ENCODE results near the gene TNRC18.
A peak's percentile ranks its signal among the peaks of the same experiment; 100 is the strongest.

Gene TNRC18

DNA sequence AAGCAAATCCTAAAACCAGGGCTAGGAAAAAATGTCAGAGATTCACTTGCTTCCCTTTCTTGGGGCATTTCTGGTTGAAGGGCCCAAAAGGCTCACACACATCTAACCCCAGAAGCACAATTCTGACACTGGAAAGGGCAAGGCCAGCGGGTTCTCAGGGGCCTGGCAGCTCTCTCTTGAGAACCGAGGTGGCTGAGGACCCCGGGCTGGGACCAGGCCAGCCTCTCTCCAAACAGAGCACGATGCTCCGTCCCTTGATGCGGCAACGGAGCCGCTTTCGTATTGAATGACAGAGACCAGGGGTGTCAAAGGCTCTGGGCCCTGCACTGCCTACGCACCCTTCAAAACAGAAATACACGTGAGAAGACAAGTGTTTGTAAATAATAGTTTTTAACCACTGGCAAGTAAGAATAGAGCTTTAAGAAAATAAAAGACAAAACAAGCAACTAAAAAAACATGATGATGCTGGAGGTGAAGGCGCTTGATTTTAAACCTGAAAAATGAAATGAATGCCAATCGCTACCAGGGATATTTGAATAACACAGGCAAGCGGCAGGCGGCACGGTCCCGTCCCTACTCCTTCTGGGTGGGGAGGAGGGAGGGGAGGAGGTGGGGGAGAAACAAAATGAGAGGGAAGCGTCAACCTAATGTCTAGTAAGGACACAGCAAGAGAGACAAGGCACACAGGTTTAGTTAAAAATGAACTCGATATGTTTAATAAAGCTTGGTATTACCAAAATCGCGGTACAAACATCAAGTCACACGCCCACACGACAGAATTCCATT lies 72.8 kb downstream of the TNRC18 start:
- Histone ChIP-seq H3K27me3 (ENCODE audit: control insufficient read depth in 1 of 2, insufficient read depth in 2 of 2, low read length in 2 of 2) (no peaks in the 10 kb centered on the region), H3K36me3 (ENCODE audit: insufficient read depth, low read length) (peaks cover 24% of the 10 kb centered on the region), H3K4me3 (ENCODE audit: low read depth in 1 of 2, low read length in 2 of 2) (no peak overlapping the region), H3K9ac (ENCODE audit: low read length) (no peak overlapping the region), H3K27ac (ENCODE audit: low read depth, low read length) (peak overlapping the region; percentile 63), H3K4me1 (ENCODE audit: insufficient read depth, low read length) (peaks cover 57% of the 10 kb centered on the region), H3K9me3 (ENCODE audit: low read length) (no peaks in the 10 kb centered on the region)

DNA sequence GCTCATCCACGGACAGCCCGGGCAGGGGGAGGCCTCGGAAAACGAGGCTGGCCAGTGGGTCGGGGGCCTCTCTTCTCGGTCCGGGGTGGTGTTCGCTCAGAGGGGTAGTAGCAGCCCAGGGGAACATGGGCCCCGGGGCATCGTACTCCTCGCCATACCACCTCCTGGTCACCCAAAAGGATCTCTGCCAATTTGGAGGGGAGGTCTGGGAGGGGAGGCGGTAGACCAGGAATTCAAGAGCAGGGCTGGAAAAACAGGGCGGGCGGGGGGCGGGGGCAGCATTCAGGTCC lies 73.5 kb downstream of the TNRC18 start:
- H3K9me3 ChIP-seq (ENCODE audit: low read length) = no peaks in the 10 kb centered on the region
- H3K27ac ChIP-seq (ENCODE audit: low read depth, low read length) = peak overlapping the region; percentile 63
- peaks cover 50% of the 10 kb centered on the region for H3K4me1 ChIP-seq (ENCODE audit: insufficient read depth, low read length)
- H3K36me3 ChIP-seq (ENCODE audit: insufficient read depth, low read length) = peaks cover 24% of the 10 kb centered on the region
- H3K4me3 ChIP-seq (ENCODE audit: low read depth in 1 of 2, low read length in 2 of 2) = no peak overlapping the region
- no peaks in the 10 kb centered on the region for H3K27me3 ChIP-seq (ENCODE audit: control insufficient read depth in 1 of 2, insufficient read depth in 2 of 2, low read length in 2 of 2)
- no peak overlapping the region for H3K9ac ChIP-seq (ENCODE audit: low read length)

DNA sequence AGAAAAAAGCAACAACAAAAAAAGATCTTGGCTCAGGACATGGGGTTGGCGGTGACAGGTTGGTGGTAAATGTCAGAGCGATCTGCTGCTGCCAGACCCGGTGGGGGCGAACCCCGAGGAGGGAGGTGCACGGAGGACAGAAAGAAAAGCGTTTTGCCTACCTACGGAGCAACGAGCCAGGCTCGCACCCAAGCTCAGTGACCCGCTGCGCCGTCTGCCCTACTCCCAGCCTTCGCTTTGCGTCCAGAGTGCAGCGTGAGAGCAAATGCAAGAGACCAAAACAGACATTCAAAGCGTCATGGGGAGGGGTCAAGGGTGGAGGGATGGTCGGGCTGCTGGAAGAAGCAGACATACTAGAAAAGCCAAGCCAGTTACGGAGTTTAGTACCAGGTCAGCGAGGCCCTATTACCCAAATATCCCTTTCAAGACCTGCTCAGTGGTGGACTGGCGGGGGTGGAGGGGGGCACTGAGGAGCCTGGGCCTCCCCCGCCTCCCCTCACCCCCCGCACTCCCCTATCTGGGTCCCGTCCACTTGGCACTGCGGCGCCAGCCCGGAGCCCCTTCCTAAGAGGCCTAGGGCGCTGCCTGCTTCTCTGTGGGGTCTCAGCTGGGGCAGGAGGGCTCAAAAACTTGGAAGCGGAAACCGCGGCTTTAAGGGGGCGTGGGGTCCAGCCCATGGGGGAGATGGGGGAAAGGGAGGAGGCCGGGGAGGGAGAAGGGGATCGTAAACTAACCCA lies 74.0 kb downstream of the TNRC18 start:
- H3K27ac ChIP-seq (ENCODE audit: low read depth, low read length) = peak overlapping the region; percentile 63
- H3K9me3 ChIP-seq (ENCODE audit: low read length) = no peaks in the 10 kb centered on the region
- no peak overlapping the region for H3K4me3 ChIP-seq (ENCODE audit: low read depth in 1 of 2, low read length in 2 of 2)
- no peak overlapping the region for H3K9ac ChIP-seq (ENCODE audit: low read length)
- H3K27me3 ChIP-seq (ENCODE audit: control insufficient read depth in 1 of 2, insufficient read depth in 2 of 2, low read length in 2 of 2) = no peaks in the 10 kb centered on the region
- peaks cover 29% of the 10 kb centered on the region for H3K36me3 ChIP-seq (ENCODE audit: insufficient read depth, low read length)
- peaks cover 45% of the 10 kb centered on the region for H3K4me1 ChIP-seq (ENCODE audit: insufficient read depth, low read length)

DNA sequence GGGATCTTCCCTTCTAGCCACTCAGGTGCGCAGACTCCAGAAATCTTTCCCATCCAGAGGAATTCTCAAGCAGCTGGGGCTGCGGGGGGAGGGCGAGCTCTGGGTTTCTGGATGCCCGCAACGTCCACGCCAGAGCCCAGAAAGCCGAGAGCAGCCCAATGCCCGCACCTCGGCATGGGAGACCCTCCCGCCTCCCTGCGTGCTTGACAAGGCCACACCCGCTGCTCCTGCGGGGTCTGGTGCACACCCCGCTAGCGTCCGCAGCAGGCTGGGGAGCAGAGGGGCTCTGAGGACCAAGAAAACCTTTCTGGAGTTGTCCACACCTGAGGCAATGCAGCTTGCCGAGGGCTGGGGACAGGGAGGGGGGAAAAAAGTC lies 74.6 kb downstream of the TNRC18 start:
- peaks cover 36% of the 10 kb centered on the region for H3K36me3 ChIP-seq (ENCODE audit: insufficient read depth, low read length)
- H3K9ac ChIP-seq (ENCODE audit: low read length) = no peak overlapping the region
- no peaks in the 10 kb centered on the region for H3K27me3 ChIP-seq (ENCODE audit: control insufficient read depth in 1 of 2, insufficient read depth in 2 of 2, low read length in 2 of 2)
- peaks cover 39% of the 10 kb centered on the region for H3K4me1 ChIP-seq (ENCODE audit: insufficient read depth, low read length)
- H3K4me3 ChIP-seq (ENCODE audit: low read depth in 1 of 2, low read length in 2 of 2) = no peak overlapping the region
- H3K9me3 ChIP-seq (ENCODE audit: low read length) = no peaks in the 10 kb centered on the region
- H3K27ac ChIP-seq (ENCODE audit: low read depth, low read length) = no peak overlapping the region

DNA sequence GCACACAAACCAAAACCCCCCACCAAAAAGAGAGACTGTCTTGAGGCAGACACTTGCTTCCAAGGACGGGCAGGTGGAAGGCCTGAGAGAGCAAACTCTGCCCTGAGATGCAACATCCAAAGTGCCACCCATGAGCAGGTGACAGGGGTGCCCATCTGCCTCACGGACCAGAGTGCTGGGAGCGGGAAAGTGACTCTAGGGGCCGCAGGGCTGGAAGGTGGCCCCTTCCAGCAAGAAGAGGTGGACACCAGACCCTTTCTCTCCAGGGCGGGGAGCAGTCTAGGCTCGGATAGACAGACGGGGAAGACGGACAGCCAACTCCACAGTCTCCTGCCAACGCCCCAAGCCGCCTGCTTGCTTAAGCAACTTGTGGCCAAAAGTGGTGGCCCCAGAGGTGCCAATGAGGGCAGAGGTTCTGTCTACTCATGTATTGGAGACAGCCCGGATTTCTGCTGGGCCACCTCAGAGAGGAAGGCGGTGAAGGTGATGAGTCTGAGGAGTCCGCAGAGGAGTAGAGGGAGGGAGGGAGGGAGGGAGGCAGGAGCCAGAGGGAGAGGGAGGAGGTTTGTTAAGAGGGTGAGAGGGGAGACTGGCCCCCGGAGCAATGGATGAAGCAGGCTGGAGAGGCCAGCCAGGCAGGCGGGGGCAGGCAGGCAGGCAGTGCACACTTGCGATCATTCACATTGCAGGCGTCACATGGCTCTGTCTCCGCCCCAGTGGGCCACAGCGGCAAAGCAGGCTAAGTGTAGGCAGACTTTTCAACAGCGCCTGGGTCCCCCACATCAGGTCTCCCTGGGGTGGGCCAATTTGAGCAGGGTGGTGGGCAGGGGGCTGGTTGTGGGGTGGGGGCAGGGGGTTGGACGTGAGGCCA lies 75.3 kb downstream of the TNRC18 start:
- H3K27ac ChIP-seq (ENCODE audit: low read depth, low read length) = no peak overlapping the region
- H3K4me1 ChIP-seq (ENCODE audit: insufficient read depth, low read length) = peaks cover 34% of the 10 kb centered on the region
- H3K36me3 ChIP-seq (ENCODE audit: insufficient read depth, low read length) = peaks cover 42% of the 10 kb centered on the region
- H3K4me3 ChIP-seq (ENCODE audit: low read depth in 1 of 2, low read length in 2 of 2) = no peak overlapping the region
- no peaks in the 10 kb centered on the region for H3K9me3 ChIP-seq (ENCODE audit: low read length)
- H3K9ac ChIP-seq (ENCODE audit: low read length) = no peak overlapping the region
- H3K27me3 ChIP-seq (ENCODE audit: control insufficient read depth in 1 of 2, insufficient read depth in 2 of 2, low read length in 2 of 2) = no peaks in the 10 kb centered on the region

DNA sequence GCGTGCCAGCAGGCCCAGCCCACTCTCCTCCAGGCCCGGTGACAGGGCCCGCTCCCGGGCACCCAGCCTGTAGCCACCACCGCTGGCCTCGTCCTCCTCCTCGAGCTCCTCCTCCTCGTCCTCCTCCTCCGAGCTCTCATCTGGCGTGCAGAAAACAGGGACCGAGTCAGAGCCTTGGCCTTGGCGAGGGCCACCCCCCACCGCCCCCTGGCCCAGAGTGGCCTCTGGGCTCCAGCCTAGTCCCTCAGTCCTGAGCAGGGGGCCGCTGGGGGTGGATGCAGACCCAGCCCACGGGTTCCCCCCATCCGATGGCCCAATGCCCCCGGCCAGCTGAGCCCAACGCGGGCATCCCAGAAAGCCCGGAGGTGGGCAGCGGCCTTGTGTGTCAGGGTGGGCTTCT lies 78.0 kb downstream of the TNRC18 start:
- Histone ChIP-seq H3K36me3 (ENCODE audit: insufficient read depth, low read length) (peaks cover 40% of the 10 kb centered on the region), H3K9me3 (ENCODE audit: low read length) (no peaks in the 10 kb centered on the region), H3K4me1 (ENCODE audit: insufficient read depth, low read length) (peaks cover 16% of the 10 kb centered on the region), H3K27me3 (ENCODE audit: control insufficient read depth in 1 of 2, insufficient read depth in 2 of 2, low read length in 2 of 2) (no peaks in the 10 kb centered on the region), H3K9ac (ENCODE audit: low read length) (no peak overlapping the region), H3K27ac (ENCODE audit: low read depth, low read length) (no peak overlapping the region), H3K4me3 (ENCODE audit: low read depth in 1 of 2, low read length in 2 of 2) (no peak overlapping the region)

DNA sequence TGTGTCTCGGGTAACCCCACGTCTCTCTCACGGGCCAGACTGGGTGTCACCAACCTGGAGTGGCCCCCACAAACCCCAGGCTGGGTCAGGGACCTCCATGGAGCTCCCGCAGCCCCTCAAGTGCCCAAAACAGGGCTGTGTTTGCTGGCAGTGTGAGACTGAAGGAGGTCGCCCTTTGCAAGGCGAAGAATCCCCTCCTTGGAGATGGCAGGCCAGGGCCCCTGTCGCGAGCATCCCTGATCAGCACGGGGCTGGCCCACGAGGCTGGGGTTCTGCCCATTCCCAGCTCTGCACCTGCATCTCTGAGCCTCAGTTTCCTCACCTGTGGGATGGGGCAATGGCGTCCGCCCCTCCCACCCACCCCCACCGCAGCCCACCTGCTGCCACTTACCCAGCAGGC lies 78.5 kb downstream of the TNRC18 start:
- Histone ChIP-seq H3K27ac (ENCODE audit: low read depth, low read length) (no peak overlapping the region), H3K36me3 (ENCODE audit: insufficient read depth, low read length) (peaks cover 44% of the 10 kb centered on the region), H3K9ac (ENCODE audit: low read length) (no peak overlapping the region), H3K9me3 (ENCODE audit: low read length) (no peaks in the 10 kb centered on the region), H3K27me3 (ENCODE audit: control insufficient read depth in 1 of 2, insufficient read depth in 2 of 2, low read length in 2 of 2) (no peaks in the 10 kb centered on the region), H3K4me3 (ENCODE audit: low read depth in 1 of 2, low read length in 2 of 2) (no peak overlapping the region), H3K4me1 (ENCODE audit: insufficient read depth, low read length) (peaks cover 12% of the 10 kb centered on the region)

DNA sequence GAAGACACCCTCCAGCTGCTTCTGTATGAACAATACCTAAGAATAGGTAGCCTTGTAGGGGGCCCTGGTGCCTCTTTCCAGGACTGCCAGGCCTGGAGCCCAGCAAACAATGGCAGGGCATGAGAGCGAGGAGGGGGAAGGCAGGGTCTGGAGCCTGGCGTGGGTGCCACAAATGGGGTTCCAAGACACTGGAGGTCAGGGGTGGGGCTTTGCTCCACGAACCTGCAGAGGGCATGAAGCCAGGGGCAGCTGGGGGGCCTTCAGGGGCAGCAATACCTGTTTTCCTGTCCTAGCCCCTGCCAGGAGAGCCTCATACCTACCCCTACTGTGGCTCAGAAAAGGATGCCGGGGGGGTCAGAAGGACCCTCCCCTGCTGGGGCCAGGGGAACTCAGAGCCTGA lies 79.3 kb downstream of the TNRC18 start:
- peaks cover 49% of the 10 kb centered on the region for H3K36me3 ChIP-seq (ENCODE audit: insufficient read depth, low read length)
- no peak overlapping the region for H3K4me3 ChIP-seq (ENCODE audit: low read depth in 1 of 2, low read length in 2 of 2)
- no peaks in the 10 kb centered on the region for H3K27me3 ChIP-seq (ENCODE audit: control insufficient read depth in 1 of 2, insufficient read depth in 2 of 2, low read length in 2 of 2)
- H3K9ac ChIP-seq (ENCODE audit: low read length) = no peak overlapping the region
- peaks cover 8% of the 10 kb centered on the region for H3K4me1 ChIP-seq (ENCODE audit: insufficient read depth, low read length)
- H3K9me3 ChIP-seq (ENCODE audit: low read length) = no peaks in the 10 kb centered on the region
- H3K27ac ChIP-seq (ENCODE audit: low read depth, low read length) = no peak overlapping the region

DNA sequence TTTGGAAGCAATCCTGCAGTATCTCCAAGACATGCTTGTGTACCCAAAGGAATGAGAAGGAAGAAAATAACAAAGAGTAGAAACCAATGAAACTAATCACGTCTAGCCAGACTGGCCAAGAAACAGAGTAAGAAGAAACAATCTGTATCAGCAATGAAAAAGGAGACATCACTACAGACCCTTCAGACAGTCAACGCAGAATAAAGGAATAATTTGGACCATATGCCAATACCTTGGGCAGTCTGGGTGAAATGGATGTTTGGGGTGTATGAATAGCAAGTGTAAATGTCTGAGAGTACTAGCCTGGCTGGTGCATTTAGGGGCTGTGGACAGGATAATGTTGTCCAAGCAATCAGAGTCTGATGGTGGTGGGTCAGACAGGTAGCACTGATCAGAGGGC lies 79.8 kb downstream of the TNRC18 start:
- H3K27me3 ChIP-seq (ENCODE audit: control insufficient read depth in 1 of 2, insufficient read depth in 2 of 2, low read length in 2 of 2) = no peaks in the 10 kb centered on the region
- no peaks in the 10 kb centered on the region for H3K9me3 ChIP-seq (ENCODE audit: low read length)
- no peak overlapping the region for H3K4me3 ChIP-seq (ENCODE audit: low read depth in 1 of 2, low read length in 2 of 2)
- H3K4me1 ChIP-seq (ENCODE audit: insufficient read depth, low read length) = peaks cover 4% of the 10 kb centered on the region
- no peak overlapping the region for H3K27ac ChIP-seq (ENCODE audit: low read depth, low read length)
- H3K9ac ChIP-seq (ENCODE audit: low read length) = no peak overlapping the region
- peaks cover 49% of the 10 kb centered on the region for H3K36me3 ChIP-seq (ENCODE audit: insufficient read depth, low read length)

DNA sequence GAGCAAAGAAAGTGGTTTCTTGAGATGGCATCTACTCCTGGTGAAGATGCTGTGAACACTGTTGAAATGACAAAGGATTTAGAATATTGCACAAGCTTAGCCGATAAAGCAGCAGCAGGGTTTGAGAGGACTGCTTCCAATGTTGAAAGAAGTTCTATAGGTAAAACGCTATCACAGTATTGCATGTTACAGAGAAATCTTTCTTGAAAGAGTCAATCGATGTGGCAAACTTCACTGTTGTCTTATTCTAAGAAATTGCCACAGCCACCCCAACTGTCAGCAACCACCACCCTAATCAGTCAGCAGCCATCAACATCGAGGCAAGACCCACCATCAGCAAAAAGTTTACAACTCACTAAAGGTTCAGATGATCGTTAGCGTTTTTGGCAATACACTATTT lies 81.0 kb downstream of the TNRC18 start:
- Histone ChIP-seq H3K9me3 (ENCODE audit: low read length) (no peaks in the 10 kb centered on the region), H3K9ac (ENCODE audit: low read length) (no peak overlapping the region), H3K4me1 (ENCODE audit: insufficient read depth, low read length) (no peaks in the 10 kb centered on the region), H3K36me3 (ENCODE audit: insufficient read depth, low read length) (peaks cover 56% of the 10 kb centered on the region), H3K27ac (ENCODE audit: low read depth, low read length) (no peak overlapping the region), H3K27me3 (ENCODE audit: control insufficient read depth in 1 of 2, insufficient read depth in 2 of 2, low read length in 2 of 2) (no peaks in the 10 kb centered on the region), H3K4me3 (ENCODE audit: low read depth in 1 of 2, low read length in 2 of 2) (no peak overlapping the region)

DNA sequence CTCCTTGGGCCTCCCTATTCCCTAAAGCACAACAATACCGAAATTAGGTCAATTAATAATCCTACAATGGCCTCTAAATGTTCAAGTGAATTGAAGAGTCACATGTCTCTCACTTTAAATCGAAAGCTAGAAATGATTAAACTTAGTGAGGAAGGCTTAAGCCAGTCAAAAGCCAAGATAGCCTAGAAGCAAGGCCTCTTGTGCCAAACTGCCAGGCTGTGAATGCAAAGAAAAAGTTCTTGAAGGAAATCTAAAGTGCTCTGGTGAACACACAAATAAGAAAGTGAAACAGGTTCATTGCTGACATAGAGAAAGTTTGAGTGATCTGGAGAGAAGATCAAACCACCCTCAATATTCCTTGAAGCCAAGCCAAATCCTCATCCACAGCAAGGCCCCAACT lies 83.7 kb downstream of the TNRC18 start:
- H3K9ac ChIP-seq (ENCODE audit: low read length) = no peak overlapping the region
- H3K27me3 ChIP-seq (ENCODE audit: control insufficient read depth in 1 of 2, insufficient read depth in 2 of 2, low read length in 2 of 2) = no peaks in the 10 kb centered on the region
- no peaks in the 10 kb centered on the region for H3K4me1 ChIP-seq (ENCODE audit: insufficient read depth, low read length)
- peaks cover 76% of the 10 kb centered on the region for H3K36me3 ChIP-seq (ENCODE audit: insufficient read depth, low read length)
- peaks cover 10% of the 10 kb centered on the region for H3K9me3 ChIP-seq (ENCODE audit: low read length)
- H3K27ac ChIP-seq (ENCODE audit: low read depth, low read length) = no peak overlapping the region
- H3K4me3 ChIP-seq (ENCODE audit: low read depth in 1 of 2, low read length in 2 of 2) = no peak overlapping the region
